H1 (cell line): Measurements from ENCODE around the gene NDC1. TPM values are rescaled to one million over a fixed set of nuclear protein-coding genes. Genes with fewer than 3 reads are reported as not detected.

ENCODE experiments used
- CTCF ChIA-PET: fragments of 300-600 bp; sonication (Branson Sonifier 250); formaldehyde crosslinking; loops from one replicate; lab custom pipeline; 2021; ENCODE audit not compliant: partially characterized antibody; lab: Charles Lee
- POLR2A ChIA-PET: fragments of 300-600 bp; sonication (Branson Sonifier 250); formaldehyde crosslinking; loops from one replicate; lab custom pipeline; 2021; ENCODE audit warnings: inconsistent platforms; ENCODE audit not compliant: partially characterized antibody; lab: Charles Lee
- DNase-seq, 2 experiments: peaks; one replicate each; pipeline versions ENCODE4 v3.0.0 to v3.0.0-alpha.2; 2010 to 2022; ENCODE audit warnings: low spot score in 2 of 2, low read depth in 1 of 2, mixed read lengths in 1 of 2
- FAIRE-seq: peaks from 2 replicates; lab custom pipeline; 2011; peaks lifted over from hg19 to GRCh38; lab: Jason Lieb, UNC
- H2AFZ ChIP-seq: 2 replicates; pipeline ENCODE4 v1.8.1; 2012; ENCODE audit warnings: low read length, inconsistent platforms
- H2AK5ac ChIP-seq: 2 replicates; pipeline ENCODE4 v1.6.1; 2013; ENCODE audit warnings: low read depth, low read length
- H2BK120ac ChIP-seq: replicated peaks from 2 replicates; pipeline ENCODE3; 2013; ENCODE audit warnings: low read depth, low read length, inconsistent platforms
- H2BK12ac ChIP-seq: 2 replicates; pipeline ENCODE4 v1.6.1; 2013; ENCODE audit warnings: low read depth, low read length
- H2BK15ac ChIP-seq: 2 replicates; pipeline ENCODE4 v1.6.1; 2013; ENCODE audit warnings: low read length
- H2BK20ac ChIP-seq: 2 replicates; pipeline ENCODE4 v1.6.1; 2013; ENCODE audit warnings: low read length
- H2BK5ac ChIP-seq: 2 replicates; pipeline ENCODE4 v1.6.1; 2013; ENCODE audit warnings: low read depth, low read length
- H3K14ac ChIP-seq: 2 replicates; pipeline ENCODE4 v1.6.1; 2013; ENCODE audit warnings: inconsistent platforms; ENCODE audit not compliant: insufficient read length
- H3K18ac ChIP-seq: 2 replicates; pipeline ENCODE4 v1.6.1; 2013; ENCODE audit warnings: low read length; ENCODE audit errors: extremely low read depth
- H3K23ac ChIP-seq: 2 replicates; pipeline ENCODE4 v1.6.1; 2013; ENCODE audit warnings: inconsistent platforms; ENCODE audit not compliant: insufficient read length
- H3K23me2 ChIP-seq: 2 replicates; pipeline ENCODE4 v1.6.1; 2013; ENCODE audit warnings: low read depth, low read length
- H3K27ac ChIP-seq: 2 replicates; pipeline ENCODE4 v1.6.1; 2011; ENCODE audit warnings: low read depth, low read length, inconsistent platforms
- H3K27me3 ChIP-seq, 4 experiments: replicated peaks in 1 of 4; 1 replicate in 1 of 4; 2 replicates in 3 of 4; pipeline versions ENCODE4 v1.6.1 to v1.8.1; 2011 to 2013; ENCODE audit warnings: low read length in 3 of 4, mild to moderate bottlenecking in 3 of 4, inconsistent platforms in 2 of 4, mixed read lengths in 2 of 4, moderate library complexity in 1 of 4; ENCODE audit not compliant: control insufficient read depth in 3 of 4, insufficient read depth in 3 of 4; ENCODE audit errors: extremely low read depth in 1 of 4
- H3K36me3 ChIP-seq, 4 experiments: 2 replicates each; pipeline versions ENCODE4 v1.6.1 to v1.8.1; 2011 to 2013; ENCODE audit warnings: mild to moderate bottlenecking in 4 of 4, low read length in 3 of 4, moderate library complexity in 2 of 4, control low read depth in 1 of 4, inconsistent platforms in 1 of 4; ENCODE audit not compliant: insufficient read depth in 4 of 4, control insufficient read depth in 2 of 4
- H3K4ac ChIP-seq: replicated peaks from 2 replicates; pipeline ENCODE3; 2013; ENCODE audit warnings: low read length, low read depth, mixed read lengths, inconsistent platforms; ENCODE audit not compliant: insufficient read length
- H3K4me1 ChIP-seq, 4 experiments: replicated peaks in 1 of 4; 1 replicate in 1 of 4; 2 replicates in 3 of 4; pipeline versions ENCODE4 v1.6.1 to v1.8.1; 2011 to 2013; ENCODE audit warnings: low read length in 3 of 4, inconsistent platforms in 2 of 4, mixed read lengths in 1 of 4; ENCODE audit not compliant: insufficient read depth in 4 of 4, control insufficient read depth in 3 of 4
- H3K4me2 ChIP-seq, 2 experiments: 2 replicates each; pipeline versions ENCODE4 v1.6.1 to v1.8.1; 2011 to 2013; ENCODE audit warnings: low read depth in 2 of 2, low read length in 2 of 2, control low read depth in 1 of 2, inconsistent platforms in 1 of 2, mild to moderate bottlenecking in 1 of 2; ENCODE audit not compliant: insufficient read depth in 1 of 2
- H3K4me3 ChIP-seq, 4 experiments: fragments of 200-600, 300-600 bp in 1 of 4; sonication (generic), shearing (Covaris generic), sonication (Bioruptor Twin) in 1 of 4; 2 replicates each; pipeline versions ENCODE4 v1.5.1 to v1.8.1; 2011 to 2016; ENCODE audit warnings: low read length in 4 of 4, low read depth in 3 of 4, control low read depth in 2 of 4, inconsistent platforms in 2 of 4, mild to moderate bottlenecking in 2 of 4, mixed read lengths in 1 of 4, moderate library complexity in 1 of 4; ENCODE audit not compliant: insufficient read depth in 2 of 4; ENCODE audit errors: extremely low read depth in 1 of 4
- H3K56ac ChIP-seq: replicated peaks from 2 replicates; pipeline ENCODE3; 2013; ENCODE audit warnings: low read depth, mild to moderate bottlenecking, mixed read lengths, low read length, inconsistent platforms; ENCODE audit not compliant: insufficient read length
- H3K79me1 ChIP-seq: 2 replicates; pipeline ENCODE4 v1.6.1; 2013; ENCODE audit warnings: low read depth, low read length, control low read depth
- H3K79me2 ChIP-seq, 2 experiments: 2 replicates each; pipeline versions ENCODE4 v1.6.1 to v1.8.1; 2012 to 2013; ENCODE audit warnings: low read length in 2 of 2, mild to moderate bottlenecking in 2 of 2, inconsistent platforms in 1 of 2; ENCODE audit not compliant: insufficient read depth in 2 of 2, control insufficient read depth in 1 of 2
- H3K9ac ChIP-seq, 4 experiments: replicated peaks in 1 of 4; 1 replicate in 1 of 4; 2 replicates in 3 of 4; pipeline versions ENCODE4 v1.6.1 to v1.8.1; 2011 to 2013; ENCODE audit warnings: low read depth in 3 of 4, low read length in 3 of 4, control low read depth in 2 of 4, mild to moderate bottlenecking in 2 of 4, moderate library complexity in 2 of 4, inconsistent platforms in 1 of 4; ENCODE audit errors: extremely low read depth in 1 of 4
- H3K9me3 ChIP-seq, 2 experiments: 2 replicates each; pipeline versions ENCODE4 v1.6.1 to v1.8.1; 2012 to 2013; ENCODE audit warnings: mild to moderate bottlenecking in 2 of 2, moderate library complexity in 2 of 2, control low read depth in 1 of 2, inconsistent platforms in 1 of 2, low read depth in 1 of 2, low read length in 1 of 2, mixed read lengths in 1 of 2; ENCODE audit not compliant: insufficient read depth in 2 of 2
- H4K20me1 ChIP-seq, 2 experiments: replicated peaks in 1 of 2; 2 replicates each; pipeline versions ENCODE3 to v1.8.1; 2011 to 2013; ENCODE audit warnings: inconsistent platforms in 2 of 2, low read length in 2 of 2, mild to moderate bottlenecking in 1 of 2; ENCODE audit not compliant: insufficient read depth in 2 of 2, control insufficient read depth in 1 of 2
- H4K5ac ChIP-seq: 2 replicates; pipeline ENCODE4 v1.6.1; 2013; ENCODE audit warnings: low read length, low read depth, mixed read lengths, inconsistent platforms; ENCODE audit not compliant: insufficient read length
- H4K8ac ChIP-seq: 2 replicates; pipeline ENCODE4 v1.8.0; 2013; ENCODE audit warnings: mild to moderate bottlenecking, moderate library complexity, low read length, inconsistent platforms; ENCODE audit not compliant: insufficient read depth; ENCODE audit errors: extremely low read depth
- H4K91ac ChIP-seq: replicated peaks from 2 replicates; pipeline ENCODE3; 2013; ENCODE audit warnings: low read length, mixed read lengths, inconsistent platforms; ENCODE audit not compliant: insufficient read length
- BACH1 ChIP-seq: IDR thresholded peaks from 2 replicates; pipeline ENCODE4 v1.6.1; 2012; ENCODE audit warnings: low read length, improper control_type of control experiment
- CBX8 ChIP-seq: fragments of 300-800, 300-1000 bp; sonication (generic); IDR thresholded peaks from 2 replicates; pipeline ENCODE4 v1.7.1; 2016; ENCODE audit warnings: low read depth, low read length, borderline replicate concordance
- CEBPB ChIP-seq: IDR thresholded peaks from 2 replicates; pipeline ENCODE4 v1.6.1; 2012; ENCODE audit warnings: low read depth, low read length
- RFX5 ChIP-seq: IDR thresholded peaks from 2 replicates; pipeline ENCODE4 v1.6.1; 2011; ENCODE audit warnings: low read depth, low read length, improper control_type of control experiment, borderline replicate concordance
- SIRT6 ChIP-seq: IDR thresholded peaks from one replicate; pipeline ENCODE4 v1.7.1; 2012; ENCODE audit warnings: low read length, inconsistent platforms
- WGBS, 2 experiments: shearing (Covaris generic) in 1 of 2; methylation state at CpG; one replicate each; pipeline versions ENCODE4 v1.1.6 to v1.1.7; 2013 to 2015; ENCODE audit warnings: low lambda C conversion rate in 2 of 2, mixed read lengths in 2 of 2, inconsistent platforms in 1 of 2, low coverage in 1 of 2, missing lambda C conversion rate in 1 of 2; ENCODE audit not compliant: insufficient replicate concordance in 2 of 2, insufficient coverage in 1 of 2, insufficient read length in 1 of 2; ENCODE audit errors: extremely low coverage in 1 of 2, missing lambda C conversion rate in 1 of 2; 5-methylcytosine and 5-hydroxymethylcytosine counted together
- long read RNA-seq, 2 experiments: library from RNA in 1 of 2; library from capped mRNA in 1 of 2; stranded (forward); transcript quantifications; one replicate each; pipeline ENCODE4 v2.0.0, GENCODE V29; 2021; ENCODE audit warnings: inconsistent platforms in 1 of 2
- polyA minus RNA-seq, 3 experiments: library from RNA; depleted of rRNA, polyadenylated mRNA; stranded (reverse); fragments of >200 nt; gene quantifications; 1 replicate in 2 of 3; 2 replicates in 1 of 3; pipeline ENCODE4 v1.2.3, GENCODE V29; 2011
- polyA plus RNA-seq, 7 experiments: library from polyadenylated mRNA; depleted of rRNA in 3 of 7; stranded (reverse) in 5 of 7; unstranded in 2 of 7; fragments of >200 nt in 5 of 7; fragments of 200-250 nt in 2 of 7; gene quantifications; 1 replicate in 5 of 7; 2 replicates in 1 of 7; 4 replicates in 1 of 7; pipeline versions ENCODE4 v1.2.1 to v1.2.3, GENCODE V29; 2011 to 2013; ENCODE audit warnings: missing spikeins in 2 of 7, mixed read lengths in 2 of 7
- total RNA-seq: library from RNA; stranded (reverse); fragmentation: NEBNext Ultra II Directional; extraction: Animal tissue kit (Norgen Biotek cat#: 25700); gene quantifications from 2 replicates; pipeline ENCODE4 v1.2.1, GENCODE V29; 2021

NDC1 gene, protein sequence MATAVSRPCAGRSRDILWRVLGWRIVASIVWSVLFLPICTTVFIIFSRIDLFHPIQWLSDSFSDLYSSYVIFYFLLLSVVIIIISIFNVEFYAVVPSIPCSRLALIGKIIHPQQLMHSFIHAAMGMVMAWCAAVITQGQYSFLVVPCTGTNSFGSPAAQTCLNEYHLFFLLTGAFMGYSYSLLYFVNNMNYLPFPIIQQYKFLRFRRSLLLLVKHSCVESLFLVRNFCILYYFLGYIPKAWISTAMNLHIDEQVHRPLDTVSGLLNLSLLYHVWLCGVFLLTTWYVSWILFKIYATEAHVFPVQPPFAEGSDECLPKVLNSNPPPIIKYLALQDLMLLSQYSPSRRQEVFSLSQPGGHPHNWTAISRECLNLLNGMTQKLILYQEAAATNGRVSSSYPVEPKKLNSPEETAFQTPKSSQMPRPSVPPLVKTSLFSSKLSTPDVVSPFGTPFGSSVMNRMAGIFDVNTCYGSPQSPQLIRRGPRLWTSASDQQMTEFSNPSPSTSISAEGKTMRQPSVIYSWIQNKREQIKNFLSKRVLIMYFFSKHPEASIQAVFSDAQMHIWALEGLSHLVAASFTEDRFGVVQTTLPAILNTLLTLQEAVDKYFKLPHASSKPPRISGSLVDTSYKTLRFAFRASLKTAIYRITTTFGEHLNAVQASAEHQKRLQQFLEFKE
- total RNA-seq (57.0 and 62.9 TPM in 2 replicates), polyA plus RNA-seq (2011; rRNA removed) (38.5 and 66.1 TPM in 2 replicates), polyA minus RNA-seq (2011; rRNA and poly(A)+ RNA removed) (139 and 164 TPM in 2 replicates)
- polyA plus RNA-seq (2011; cell fraction: cytosol; rRNA removed): 41.3 TPM
- polyA plus RNA-seq (2011; cell fraction: nucleus; rRNA removed): 20.1 TPM
- 24.5 to 38.0 TPM (median 31.0 TPM) in 4 replicates for polyA plus RNA-seq (2012, experiment 1 of 2)
- polyA plus RNA-seq (2012, experiment 2 of 2): 5.0 TPM
- polyA plus RNA-seq (2013, experiment 1 of 2): 55.2 TPM
- 66.4 TPM for polyA plus RNA-seq (2013, experiment 2 of 2)
- polyA minus RNA-seq (2011; cell fraction: cytosol; rRNA and poly(A)+ RNA removed): 51.7 TPM
- polyA minus RNA-seq (2011; cell fraction: nucleus; rRNA and poly(A)+ RNA removed): 46.0 TPM
- long read RNA-seq, experiment 1, full-length matches to known transcripts: 18 of 104 reads
- long read RNA-seq, experiment 1, partial matches to known transcripts: 26 of 104 reads
- long read RNA-seq, experiment 1, other reads (novel, unspliced or antisense): 60 of 104 reads
- long read RNA-seq, experiment 2, full-length matches to known transcripts: 22 of 40 reads
- long read RNA-seq, experiment 2, partial matches to known transcripts: 5 of 40 reads
- long read RNA-seq, experiment 2, other reads (novel, unspliced or antisense): 13 of 40 reads

GRCh38 chr1:53837924-53838653, at the start of gene NDC1:
Gene NDC1 (minus strand): TSS chr1:53838296. CDS start chr1:53838261, 35 bp downstream.
- Histone ChIP-seq H3K4me1 (no peaks in the 10 kb centered on the region), H3K9me3 (no peaks in the 10 kb centered on the region; a peak in 2 of 4 replicates), H3K4me2 (peak within 1 kb of the TSS; percentile 59 to 63), H2BK15ac (no peak within 1 kb of the TSS), H3K23me2 (peaks cover 7% of the 10 kb centered on the region; the same call in 1 of the 2 replicates), H3K9ac (peak within 1 kb of the TSS; percentile 53 to 91 (median 90)), H2AFZ (peak within 1 kb of the TSS; percentile 78), H3K14ac (no peak within 1 kb of the TSS), H2BK120ac (peak within 1 kb of the TSS; percentile 82), H4K91ac (peak within 1 kb of the TSS; percentile 99), H2BK5ac (peak within 1 kb of the TSS; percentile 91), H3K4me3 (peak within 1 kb of the TSS; percentile 93 to 98 (median 96)), H2BK12ac (peak within 1 kb of the TSS; percentile 80; the same call in 1 of the 2 replicates), H4K8ac (peak within 1 kb of the TSS; percentile 96), H3K56ac (peak within 1 kb of the TSS; percentile 96), H2AK5ac (peak within 1 kb of the TSS; percentile 76; the same call in 1 of the 2 replicates), H3K4ac (no peak within 1 kb of the TSS), H3K36me3 (peaks cover 0 to 6% (median 1%) of the 10 kb centered on the region in 4 experiments; a peak in 2 of 8 replicates), H4K5ac (peak within 1 kb of the TSS; percentile 96), H3K27ac (peak within 1 kb of the TSS; percentile 93), H3K18ac (peak within 1 kb of the TSS; percentile 91), H3K79me1 (no peaks in the 10 kb centered on the region), H3K23ac (no peak within 1 kb of the TSS), H4K20me1 (peaks cover 0 to 2% of the 10 kb centered on the region in 2 experiments), H3K79me2 (peaks cover 21 to 48% of the 10 kb centered on the region in 2 experiments), H2BK20ac (no peak within 1 kb of the TSS), H3K27me3 (no peaks in the 10 kb centered on the region)
- ChIA-PET CTCF (interaction anchor here (0.8 to 1.2 kb wide), 4 partner anchors 9 to 112 kb away, joined by 3 to 4 read pairs (median 4); no protein-coding TSS in a partner anchor), POLR2A (interaction anchor here (1.8 kb wide), 1 partner anchor 12 kb away, joined by 9 read pairs; no protein-coding TSS in a partner anchor)
- DNase-seq (peak; percentile 82 to 93), FAIRE-seq (peak; percentile 62)
- WGBS, 2 experiments: 1% methylated on average over 59 of the region's 59 CpGs; no CpG with 5 or more reads in 1 of the 2 experiments
- TF ChIP-seq BACH1: peak; percentile 69
- no peak for TF ChIP-seq SIRT6
- TF ChIP-seq CEBPB: no peak
- TF ChIP-seq CBX8: no peak
- no peak for TF ChIP-seq RFX5
